ENCODE data around the gene ALDH1A3.

ALDH1A3 gene

DNA sequence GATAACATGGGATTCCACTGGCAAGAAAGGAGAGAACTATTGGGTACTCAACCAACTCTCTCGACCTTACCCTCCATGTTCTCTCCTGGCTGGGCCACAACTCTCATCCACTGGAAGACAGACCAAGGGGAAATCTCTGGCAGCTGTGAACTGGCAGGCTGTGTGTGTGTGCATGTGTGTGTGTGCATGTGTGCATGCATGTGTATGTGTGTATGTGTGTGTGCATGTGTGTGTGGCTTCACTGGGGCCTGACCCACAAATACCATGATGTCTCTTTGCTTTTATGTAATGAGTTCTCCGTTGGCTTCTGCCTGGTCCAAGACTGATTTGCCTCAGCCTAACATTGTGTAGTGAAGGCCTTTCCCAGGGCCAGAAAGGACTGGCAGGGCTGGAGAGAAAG lies 4.1 kb upstream of the ALDH1A3 start:
- Histone ChIP-seq H3K4me3 (ENCODE audit: low read depth, low read length) (no peak overlapping the region), H3K9me3 (ENCODE audit: control insufficient read depth, insufficient read depth, low read depth, low read length) (no peaks in the 10 kb centered on the region), H3K4me1 (ENCODE audit: control insufficient read depth, insufficient read depth, low read length) (no peaks in the 10 kb centered on the region; the same call in 1 of the 2 replicates), H3K36me3 (ENCODE audit: control insufficient read depth in 2 of 2, insufficient read depth in 1 of 2, low read length in 2 of 2) (no peaks in the 10 kb centered on the region), H3K27ac (ENCODE audit: extremely low read depth, low read depth, low read length) (no peak overlapping the region)
- POLR2A ChIA-PET: interaction anchor here (0.6 kb wide), 1 partner anchor 115 kb away, joined by 3 read pairs; no protein-coding TSS in a partner anchor
- CTCF ChIA-PET: interaction anchor here (0.7 to 1.5 kb wide), 4 partner anchors 11 to 251 kb away, joined by 3 to 9 read pairs (median 4); no protein-coding TSS in a partner anchor
- TF ChIP-seq ZNF585B (tag by site-specific recombination; IDR thresholded peaks at IDR 0.05) (no peak), ZBTB1 (tag by site-specific recombination; IDR thresholded peaks at IDR 0.05) (no peak), ZNF792 (tag by site-specific recombination; IDR thresholded peaks at IDR 0.05) (no peak), ZNF530 (tag by site-specific recombination; IDR thresholded peaks at IDR 0.05; ENCODE audit: low read depth) (no peak), PRDM1 (tag by site-specific recombination; IDR thresholded peaks at IDR 0.05) (no peak), ZNF621 (tag by site-specific recombination; IDR thresholded peaks at IDR 0.05) (no peak)
- TF ChIP-seq, protein P1, sequence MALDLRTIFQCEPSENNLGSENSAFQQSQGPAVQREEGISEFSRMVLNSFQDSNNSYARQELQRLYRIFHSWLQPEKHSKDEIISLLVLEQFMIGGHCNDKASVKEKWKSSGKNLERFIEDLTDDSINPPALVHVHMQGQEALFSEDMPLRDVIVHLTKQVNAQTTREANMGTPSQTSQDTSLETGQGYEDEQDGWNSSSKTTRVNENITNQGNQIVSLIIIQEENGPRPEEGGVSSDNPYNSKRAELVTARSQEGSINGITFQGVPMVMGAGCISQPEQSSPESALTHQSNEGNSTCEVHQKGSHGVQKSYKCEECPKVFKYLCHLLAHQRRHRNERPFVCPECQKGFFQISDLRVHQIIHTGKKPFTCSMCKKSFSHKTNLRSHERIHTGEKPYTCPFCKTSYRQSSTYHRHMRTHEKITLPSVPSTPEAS (tag by site-specific recombination; IDR thresholded peaks at IDR 0.05): peak; percentile 92
- TF ChIP-seq, protein P2, sequence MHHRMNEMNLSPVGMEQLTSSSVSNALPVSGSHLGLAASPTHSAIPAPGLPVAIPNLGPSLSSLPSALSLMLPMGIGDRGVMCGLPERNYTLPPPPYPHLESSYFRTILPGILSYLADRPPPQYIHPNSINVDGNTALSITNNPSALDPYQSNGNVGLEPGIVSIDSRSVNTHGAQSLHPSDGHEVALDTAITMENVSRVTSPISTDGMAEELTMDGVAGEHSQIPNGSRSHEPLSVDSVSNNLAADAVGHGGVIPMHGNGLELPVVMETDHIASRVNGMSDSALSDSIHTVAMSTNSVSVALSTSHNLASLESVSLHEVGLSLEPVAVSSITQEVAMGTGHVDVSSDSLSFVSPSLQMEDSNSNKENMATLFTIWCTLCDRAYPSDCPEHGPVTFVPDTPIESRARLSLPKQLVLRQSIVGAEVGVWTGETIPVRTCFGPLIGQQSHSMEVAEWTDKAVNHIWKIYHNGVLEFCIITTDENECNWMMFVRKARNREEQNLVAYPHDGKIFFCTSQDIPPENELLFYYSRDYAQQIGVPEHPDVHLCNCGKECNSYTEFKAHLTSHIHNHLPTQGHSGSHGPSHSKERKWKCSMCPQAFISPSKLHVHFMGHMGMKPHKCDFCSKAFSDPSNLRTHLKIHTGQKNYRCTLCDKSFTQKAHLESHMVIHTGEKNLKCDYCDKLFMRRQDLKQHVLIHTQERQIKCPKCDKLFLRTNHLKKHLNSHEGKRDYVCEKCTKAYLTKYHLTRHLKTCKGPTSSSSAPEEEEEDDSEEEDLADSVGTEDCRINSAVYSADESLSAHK (tag by site-specific recombination; IDR thresholded peaks at IDR 0.05): no peak

DNA sequence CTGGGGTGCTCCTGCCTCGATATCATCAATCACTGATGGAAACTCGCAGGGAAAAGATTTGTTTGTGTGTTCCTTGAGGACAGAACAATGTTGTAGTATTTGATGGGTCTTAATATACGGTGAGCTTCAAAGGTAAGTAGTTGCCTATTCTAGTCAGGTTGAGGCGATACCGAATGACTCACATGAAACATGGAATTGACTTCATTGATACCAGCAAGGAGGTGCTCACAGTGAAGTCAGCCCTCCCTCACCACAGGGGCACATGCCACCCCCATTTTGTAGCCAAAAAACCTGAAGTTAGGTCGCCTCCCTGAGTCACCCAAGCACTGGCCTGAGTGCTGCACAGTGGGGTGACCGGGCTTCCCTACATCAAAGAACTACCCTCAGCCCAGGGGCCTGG lies 3.7 kb upstream of the ALDH1A3 start:
- peaks cover under 1% of the 10 kb centered on the region for H3K4me1 ChIP-seq (ENCODE audit: control insufficient read depth, insufficient read depth, low read length)
- no peaks in the 10 kb centered on the region for H3K9me3 ChIP-seq (ENCODE audit: control insufficient read depth, insufficient read depth, low read depth, low read length)
- H3K36me3 ChIP-seq (ENCODE audit: control insufficient read depth in 2 of 2, insufficient read depth in 1 of 2, low read length in 2 of 2): no peaks in the 10 kb centered on the region
- ChIA-PET POLR2A (interaction anchor here (0.6 kb wide), 1 partner anchor 116 kb away, joined by 3 read pairs; no protein-coding TSS in a partner anchor), CTCF (interaction anchor here (0.6 to 3.3 kb wide), 4 partner anchors 10 to 52 kb away, joined by 3 to 16 read pairs (median 8); partner anchors contain the start of gene LRRK1)
- H3K4me3 ChIP-seq (ENCODE audit: low read depth, low read length): no peak overlapping the region
- TF ChIP-seq KLF7 (tag by site-specific recombination; IDR thresholded peaks at IDR 0.05; ENCODE audit: borderline replicate concordance): no peak
- TF ChIP-seq ZNF776 (tag by site-specific recombination; IDR thresholded peaks at IDR 0.05; ENCODE audit: borderline replicate concordance): no peak
- TF ChIP-seq GLI4 (tag by site-specific recombination; IDR thresholded peaks at IDR 0.05): no peak
- TF ChIP-seq ZNF302 (tag by site-specific recombination; IDR thresholded peaks at IDR 0.05; ENCODE audit: low read depth): no peak
- no peak for TF ChIP-seq ZNF571 (tag by site-specific recombination; IDR thresholded peaks at IDR 0.05)
- no peak for TF ChIP-seq ZNF610 (tag by site-specific recombination; IDR thresholded peaks at IDR 0.05; ENCODE audit: borderline replicate concordance)
- no peak for TF ChIP-seq WT1 (tag by site-specific recombination; IDR thresholded peaks at IDR 0.05)
- TF ChIP-seq GLIS2 (tag by site-specific recombination; IDR thresholded peaks at IDR 0.05): no peak
- TF ChIP-seq OSR2 (tag by site-specific recombination; IDR thresholded peaks at IDR 0.05): no peak
- no peak for TF ChIP-seq ZNF37A (tag by site-specific recombination; IDR thresholded peaks at IDR 0.05)
- TF ChIP-seq, protein P3, sequence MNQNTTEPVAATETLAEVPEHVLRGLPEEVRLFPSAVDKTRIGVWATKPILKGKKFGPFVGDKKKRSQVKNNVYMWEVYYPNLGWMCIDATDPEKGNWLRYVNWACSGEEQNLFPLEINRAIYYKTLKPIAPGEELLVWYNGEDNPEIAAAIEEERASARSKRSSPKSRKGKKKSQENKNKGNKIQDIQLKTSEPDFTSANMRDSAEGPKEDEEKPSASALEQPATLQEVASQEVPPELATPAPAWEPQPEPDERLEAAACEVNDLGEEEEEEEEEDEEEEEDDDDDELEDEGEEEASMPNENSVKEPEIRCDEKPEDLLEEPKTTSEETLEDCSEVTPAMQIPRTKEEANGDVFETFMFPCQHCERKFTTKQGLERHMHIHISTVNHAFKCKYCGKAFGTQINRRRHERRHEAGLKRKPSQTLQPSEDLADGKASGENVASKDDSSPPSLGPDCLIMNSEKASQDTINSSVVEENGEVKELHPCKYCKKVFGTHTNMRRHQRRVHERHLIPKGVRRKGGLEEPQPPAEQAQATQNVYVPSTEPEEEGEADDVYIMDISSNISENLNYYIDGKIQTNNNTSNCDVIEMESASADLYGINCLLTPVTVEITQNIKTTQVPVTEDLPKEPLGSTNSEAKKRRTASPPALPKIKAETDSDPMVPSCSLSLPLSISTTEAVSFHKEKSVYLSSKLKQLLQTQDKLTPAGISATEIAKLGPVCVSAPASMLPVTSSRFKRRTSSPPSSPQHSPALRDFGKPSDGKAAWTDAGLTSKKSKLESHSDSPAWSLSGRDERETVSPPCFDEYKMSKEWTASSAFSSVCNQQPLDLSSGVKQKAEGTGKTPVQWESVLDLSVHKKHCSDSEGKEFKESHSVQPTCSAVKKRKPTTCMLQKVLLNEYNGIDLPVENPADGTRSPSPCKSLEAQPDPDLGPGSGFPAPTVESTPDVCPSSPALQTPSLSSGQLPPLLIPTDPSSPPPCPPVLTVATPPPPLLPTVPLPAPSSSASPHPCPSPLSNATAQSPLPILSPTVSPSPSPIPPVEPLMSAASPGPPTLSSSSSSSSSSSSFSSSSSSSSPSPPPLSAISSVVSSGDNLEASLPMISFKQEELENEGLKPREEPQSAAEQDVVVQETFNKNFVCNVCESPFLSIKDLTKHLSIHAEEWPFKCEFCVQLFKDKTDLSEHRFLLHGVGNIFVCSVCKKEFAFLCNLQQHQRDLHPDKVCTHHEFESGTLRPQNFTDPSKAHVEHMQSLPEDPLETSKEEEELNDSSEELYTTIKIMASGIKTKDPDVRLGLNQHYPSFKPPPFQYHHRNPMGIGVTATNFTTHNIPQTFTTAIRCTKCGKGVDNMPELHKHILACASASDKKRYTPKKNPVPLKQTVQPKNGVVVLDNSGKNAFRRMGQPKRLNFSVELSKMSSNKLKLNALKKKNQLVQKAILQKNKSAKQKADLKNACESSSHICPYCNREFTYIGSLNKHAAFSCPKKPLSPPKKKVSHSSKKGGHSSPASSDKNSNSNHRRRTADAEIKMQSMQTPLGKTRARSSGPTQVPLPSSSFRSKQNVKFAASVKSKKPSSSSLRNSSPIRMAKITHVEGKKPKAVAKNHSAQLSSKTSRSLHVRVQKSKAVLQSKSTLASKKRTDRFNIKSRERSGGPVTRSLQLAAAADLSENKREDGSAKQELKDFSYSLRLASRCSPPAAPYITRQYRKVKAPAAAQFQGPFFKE (tag by site-specific recombination; IDR thresholded peaks at IDR 0.05; ENCODE audit: borderline replicate concordance): no peak
- no peak for TF ChIP-seq ZNF791 (tag by site-specific recombination; IDR thresholded peaks at IDR 0.05)
- TF ChIP-seq ZFHX2 (tag by site-specific recombination; conservative IDR thresholded peaks at IDR 0.05): no peak
- no peak overlapping the region for H3K27ac ChIP-seq (ENCODE audit: extremely low read depth, low read depth, low read length)
